H1 (cell line): ENCODE measurements around the gene GMEB1. TPM values are rescaled to one million over a fixed set of nuclear protein-coding genes. Genes with fewer than 3 reads are reported as not detected.

Experiments
- CTCF ChIA-PET: fragments of 300-600 bp; sonication (Branson Sonifier 250); formaldehyde crosslinking; loops from one replicate; lab custom pipeline; 2021; ENCODE audit not compliant: partially characterized antibody; lab: Charles Lee
- POLR2A ChIA-PET: fragments of 300-600 bp; sonication (Branson Sonifier 250); formaldehyde crosslinking; loops from one replicate; lab custom pipeline; 2021; ENCODE audit warnings: inconsistent platforms; ENCODE audit not compliant: partially characterized antibody; lab: Charles Lee
- DNase-seq, 2 experiments: peaks; one replicate each; pipeline versions ENCODE4 v3.0.0 to v3.0.0-alpha.2; 2010 to 2022; ENCODE audit warnings: low spot score in 2 of 2, low read depth in 1 of 2, mixed read lengths in 1 of 2
- FAIRE-seq: peaks from 2 replicates; lab custom pipeline; 2011; peaks lifted over from hg19 to GRCh38; lab: Jason Lieb, UNC
- H2AFZ ChIP-seq: 2 replicates; pipeline ENCODE4 v1.8.1; 2012; ENCODE audit warnings: low read length, inconsistent platforms
- H2AK5ac ChIP-seq: 2 replicates; pipeline ENCODE4 v1.6.1; 2013; ENCODE audit warnings: low read depth, low read length
- H2BK120ac ChIP-seq: replicated peaks from 2 replicates; pipeline ENCODE3; 2013; ENCODE audit warnings: low read depth, low read length, inconsistent platforms
- H2BK12ac ChIP-seq: 2 replicates; pipeline ENCODE4 v1.6.1; 2013; ENCODE audit warnings: low read depth, low read length
- H2BK15ac ChIP-seq: 2 replicates; pipeline ENCODE4 v1.6.1; 2013; ENCODE audit warnings: low read length
- H2BK20ac ChIP-seq: 2 replicates; pipeline ENCODE4 v1.6.1; 2013; ENCODE audit warnings: low read length
- H2BK5ac ChIP-seq: 2 replicates; pipeline ENCODE4 v1.6.1; 2013; ENCODE audit warnings: low read depth, low read length
- H3K14ac ChIP-seq: 2 replicates; pipeline ENCODE4 v1.6.1; 2013; ENCODE audit warnings: inconsistent platforms; ENCODE audit not compliant: insufficient read length
- H3K18ac ChIP-seq: 2 replicates; pipeline ENCODE4 v1.6.1; 2013; ENCODE audit warnings: low read length; ENCODE audit errors: extremely low read depth
- H3K23ac ChIP-seq: 2 replicates; pipeline ENCODE4 v1.6.1; 2013; ENCODE audit warnings: inconsistent platforms; ENCODE audit not compliant: insufficient read length
- H3K23me2 ChIP-seq: 2 replicates; pipeline ENCODE4 v1.6.1; 2013; ENCODE audit warnings: low read depth, low read length
- H3K27ac ChIP-seq: 2 replicates; pipeline ENCODE4 v1.6.1; 2011; ENCODE audit warnings: low read depth, low read length, inconsistent platforms
- H3K27me3 ChIP-seq, 4 experiments: replicated peaks in 1 of 4; 1 replicate in 1 of 4; 2 replicates in 3 of 4; pipeline versions ENCODE4 v1.6.1 to v1.8.1; 2011 to 2013; ENCODE audit warnings: low read length in 3 of 4, mild to moderate bottlenecking in 3 of 4, inconsistent platforms in 2 of 4, mixed read lengths in 2 of 4, moderate library complexity in 1 of 4; ENCODE audit not compliant: control insufficient read depth in 3 of 4, insufficient read depth in 3 of 4; ENCODE audit errors: extremely low read depth in 1 of 4
- H3K36me3 ChIP-seq, 4 experiments: 2 replicates each; pipeline versions ENCODE4 v1.6.1 to v1.8.1; 2011 to 2013; ENCODE audit warnings: mild to moderate bottlenecking in 4 of 4, low read length in 3 of 4, moderate library complexity in 2 of 4, control low read depth in 1 of 4, inconsistent platforms in 1 of 4; ENCODE audit not compliant: insufficient read depth in 4 of 4, control insufficient read depth in 2 of 4
- H3K4ac ChIP-seq: replicated peaks from 2 replicates; pipeline ENCODE3; 2013; ENCODE audit warnings: low read length, low read depth, mixed read lengths, inconsistent platforms; ENCODE audit not compliant: insufficient read length
- H3K4me1 ChIP-seq, 4 experiments: replicated peaks in 1 of 4; 1 replicate in 1 of 4; 2 replicates in 3 of 4; pipeline versions ENCODE4 v1.6.1 to v1.8.1; 2011 to 2013; ENCODE audit warnings: low read length in 3 of 4, inconsistent platforms in 2 of 4, mixed read lengths in 1 of 4; ENCODE audit not compliant: insufficient read depth in 4 of 4, control insufficient read depth in 3 of 4
- H3K4me2 ChIP-seq, 2 experiments: 2 replicates each; pipeline versions ENCODE4 v1.6.1 to v1.8.1; 2011 to 2013; ENCODE audit warnings: low read depth in 2 of 2, low read length in 2 of 2, control low read depth in 1 of 2, inconsistent platforms in 1 of 2, mild to moderate bottlenecking in 1 of 2; ENCODE audit not compliant: insufficient read depth in 1 of 2
- H3K4me3 ChIP-seq, 4 experiments: fragments of 200-600, 300-600 bp in 1 of 4; sonication (generic), shearing (Covaris generic), sonication (Bioruptor Twin) in 1 of 4; 2 replicates each; pipeline versions ENCODE4 v1.5.1 to v1.8.1; 2011 to 2016; ENCODE audit warnings: low read length in 4 of 4, low read depth in 3 of 4, control low read depth in 2 of 4, inconsistent platforms in 2 of 4, mild to moderate bottlenecking in 2 of 4, mixed read lengths in 1 of 4, moderate library complexity in 1 of 4; ENCODE audit not compliant: insufficient read depth in 2 of 4; ENCODE audit errors: extremely low read depth in 1 of 4
- H3K56ac ChIP-seq: replicated peaks from 2 replicates; pipeline ENCODE3; 2013; ENCODE audit warnings: low read depth, mild to moderate bottlenecking, mixed read lengths, low read length, inconsistent platforms; ENCODE audit not compliant: insufficient read length
- H3K79me1 ChIP-seq: 2 replicates; pipeline ENCODE4 v1.6.1; 2013; ENCODE audit warnings: low read depth, low read length, control low read depth
- H3K79me2 ChIP-seq, 2 experiments: 2 replicates each; pipeline versions ENCODE4 v1.6.1 to v1.8.1; 2012 to 2013; ENCODE audit warnings: low read length in 2 of 2, mild to moderate bottlenecking in 2 of 2, inconsistent platforms in 1 of 2; ENCODE audit not compliant: insufficient read depth in 2 of 2, control insufficient read depth in 1 of 2
- H3K9ac ChIP-seq, 4 experiments: replicated peaks in 1 of 4; 1 replicate in 1 of 4; 2 replicates in 3 of 4; pipeline versions ENCODE4 v1.6.1 to v1.8.1; 2011 to 2013; ENCODE audit warnings: low read depth in 3 of 4, low read length in 3 of 4, control low read depth in 2 of 4, mild to moderate bottlenecking in 2 of 4, moderate library complexity in 2 of 4, inconsistent platforms in 1 of 4; ENCODE audit errors: extremely low read depth in 1 of 4
- H3K9me3 ChIP-seq, 2 experiments: 2 replicates each; pipeline versions ENCODE4 v1.6.1 to v1.8.1; 2012 to 2013; ENCODE audit warnings: mild to moderate bottlenecking in 2 of 2, moderate library complexity in 2 of 2, control low read depth in 1 of 2, inconsistent platforms in 1 of 2, low read depth in 1 of 2, low read length in 1 of 2, mixed read lengths in 1 of 2; ENCODE audit not compliant: insufficient read depth in 2 of 2
- H4K20me1 ChIP-seq, 2 experiments: replicated peaks in 1 of 2; 2 replicates each; pipeline versions ENCODE3 to v1.8.1; 2011 to 2013; ENCODE audit warnings: inconsistent platforms in 2 of 2, low read length in 2 of 2, mild to moderate bottlenecking in 1 of 2; ENCODE audit not compliant: insufficient read depth in 2 of 2, control insufficient read depth in 1 of 2
- H4K5ac ChIP-seq: 2 replicates; pipeline ENCODE4 v1.6.1; 2013; ENCODE audit warnings: low read length, low read depth, mixed read lengths, inconsistent platforms; ENCODE audit not compliant: insufficient read length
- H4K8ac ChIP-seq: 2 replicates; pipeline ENCODE4 v1.8.0; 2013; ENCODE audit warnings: mild to moderate bottlenecking, moderate library complexity, low read length, inconsistent platforms; ENCODE audit not compliant: insufficient read depth; ENCODE audit errors: extremely low read depth
- H4K91ac ChIP-seq: replicated peaks from 2 replicates; pipeline ENCODE3; 2013; ENCODE audit warnings: low read length, mixed read lengths, inconsistent platforms; ENCODE audit not compliant: insufficient read length
- CEBPB ChIP-seq: IDR thresholded peaks from 2 replicates; pipeline ENCODE4 v1.6.1; 2012; ENCODE audit warnings: low read depth, low read length
- GTF2F1 ChIP-seq: IDR thresholded peaks from 2 replicates; pipeline ENCODE4 v1.6.1; 2012; ENCODE audit warnings: low read depth, low read length, improper control_type of control experiment, borderline replicate concordance
- HDAC2 ChIP-seq, 2 experiments: fragments of 300-600 bp in 1 of 2; sonication (generic) in 1 of 2; IDR thresholded peaks; 2 replicates each; pipeline ENCODE4 v1.6.1; 2011 to 2012; ENCODE audit warnings: low read depth in 2 of 2, low read length in 2 of 2, mild to moderate bottlenecking in 2 of 2, moderate library complexity in 2 of 2, borderline replicate concordance in 1 of 2, inconsistent platforms in 1 of 2
- KDM1A ChIP-seq: fragments of 200-600, 300-600 bp; sonication (generic); IDR thresholded peaks from 2 replicates; pipeline ENCODE4 v1.7.1; 2016; ENCODE audit warnings: mild to moderate bottlenecking, low read length, borderline replicate concordance
- POLR2A ChIP-seq, 2 experiments: IDR thresholded peaks; 1 replicate in 1 of 2; 2 replicates in 1 of 2; pipeline ENCODE4 v1.6.1; 2011; ENCODE audit warnings: low read depth in 2 of 2, low read length in 2 of 2, mild to moderate bottlenecking in 2 of 2; ENCODE audit errors: control extremely low read depth in 1 of 2
- RBBP5 ChIP-seq: IDR thresholded peaks from 2 replicates; pipeline ENCODE4 v1.7.1; 2012; ENCODE audit warnings: low read depth, mild to moderate bottlenecking, inconsistent platforms, low read length, moderate library complexity, borderline replicate concordance
- RFX5 ChIP-seq: IDR thresholded peaks from 2 replicates; pipeline ENCODE4 v1.6.1; 2011; ENCODE audit warnings: low read depth, low read length, improper control_type of control experiment, borderline replicate concordance
- SAP30 ChIP-seq: fragments of 300-600 bp; sonication (generic); IDR thresholded peaks from 2 replicates; pipeline ENCODE4 v1.7.1; 2012; ENCODE audit warnings: low read length, moderate library complexity, mild to moderate bottlenecking, inconsistent platforms; ENCODE audit not compliant: insufficient read depth, insufficient replicate concordance
- WGBS, 2 experiments: shearing (Covaris generic) in 1 of 2; methylation state at CpG; one replicate each; pipeline versions ENCODE4 v1.1.6 to v1.1.7; 2013 to 2015; ENCODE audit warnings: low lambda C conversion rate in 2 of 2, mixed read lengths in 2 of 2, inconsistent platforms in 1 of 2, low coverage in 1 of 2, missing lambda C conversion rate in 1 of 2; ENCODE audit not compliant: insufficient replicate concordance in 2 of 2, insufficient coverage in 1 of 2, insufficient read length in 1 of 2; ENCODE audit errors: extremely low coverage in 1 of 2, missing lambda C conversion rate in 1 of 2; 5-methylcytosine and 5-hydroxymethylcytosine counted together
- polyA plus RNA-seq, 7 experiments: library from polyadenylated mRNA; depleted of rRNA in 3 of 7; stranded (reverse) in 5 of 7; unstranded in 2 of 7; fragments of >200 nt in 5 of 7; fragments of 200-250 nt in 2 of 7; gene quantifications; 1 replicate in 5 of 7; 2 replicates in 1 of 7; 4 replicates in 1 of 7; pipeline versions ENCODE4 v1.2.1 to v1.2.3, GENCODE V29; 2011 to 2013; ENCODE audit warnings: missing spikeins in 2 of 7, mixed read lengths in 2 of 7
- total RNA-seq: library from RNA; stranded (reverse); fragmentation: NEBNext Ultra II Directional; extraction: Animal tissue kit (Norgen Biotek cat#: 25700); gene quantifications from 2 replicates; pipeline ENCODE4 v1.2.1, GENCODE V29; 2021
- TF ChIP-seq, protein P1 (sequence below), 3 experiments: IDR thresholded peaks; 1 replicate in 2 of 3; 2 replicates in 1 of 3; pipeline versions ENCODE4 v1.5.1 to v1.6.1; 2011; ENCODE audit warnings: low read length in 3 of 3, mild to moderate bottlenecking in 3 of 3, inconsistent platforms in 2 of 3, low read depth in 1 of 3, moderate library complexity in 1 of 3; ENCODE audit not compliant: insufficient read depth in 1 of 3; ENCODE audit errors: control extremely low read depth in 1 of 3

Gene GMEB1
- total and polyA plus RNA-seq, 2 of the 8 experiments (the other 6 are each of a cell fraction or from before 2014, with no cell fraction given) = 13.3 to 26.2 TPM

DNA sequence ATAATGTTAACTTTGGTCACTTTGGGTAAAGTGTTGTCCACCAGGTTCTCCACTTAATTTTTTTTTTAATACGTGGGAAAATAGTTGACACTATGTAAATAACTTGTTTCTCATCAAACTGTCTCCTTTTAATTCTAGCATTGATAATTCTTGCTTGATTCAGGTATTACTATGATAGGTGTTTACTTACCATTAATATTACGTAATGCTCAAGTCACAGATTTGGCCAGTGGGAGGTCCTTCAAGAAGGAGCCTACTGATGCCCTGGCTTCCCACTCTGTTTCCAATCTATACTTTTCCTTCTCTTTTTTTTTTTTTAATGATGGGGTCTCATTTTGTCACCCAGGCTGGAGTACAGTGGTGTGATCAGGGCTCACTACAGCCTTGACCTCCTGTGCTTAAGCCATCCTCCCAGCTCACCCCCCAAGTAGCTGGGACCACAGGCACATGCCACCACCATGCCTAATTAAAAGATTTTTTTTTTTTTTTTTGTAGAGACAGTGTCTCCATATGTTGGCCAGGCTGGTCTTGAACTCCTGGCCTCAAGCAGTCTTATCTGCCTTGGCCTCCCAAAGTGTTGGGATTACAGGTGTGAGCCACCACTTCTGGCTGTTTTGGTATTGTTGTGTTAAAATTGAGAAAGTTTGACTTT is 98.1 kb downstream of the GMEB1 start:
- H2BK20ac ChIP-seq = no peak overlapping the region
- H3K4me2 ChIP-seq = no peak overlapping the region
- no peak overlapping the region for H3K27ac ChIP-seq
- no peak for DNase-seq
- peaks cover 13 to 69% of the 10 kb centered on the region in 2 experiments for H3K79me2 ChIP-seq
- no peak overlapping the region for H2BK5ac ChIP-seq
- H3K4me3 ChIP-seq = no peak overlapping the region
- no peaks in the 10 kb centered on the region for H3K27me3 ChIP-seq
- H3K18ac ChIP-seq = no peak overlapping the region
- no peak for FAIRE-seq
- H4K20me1 ChIP-seq = peaks cover 14 to 17% of the 10 kb centered on the region in 2 experiments
- H2BK120ac ChIP-seq = no peak overlapping the region
- peaks cover 3 to 44% (median 13%) of the 10 kb centered on the region in 4 experiments; a peak in 7 of 8 replicates for H3K36me3 ChIP-seq
- H3K9ac ChIP-seq = no peak overlapping the region
- no peak overlapping the region for H4K91ac ChIP-seq
- no peak overlapping the region for H3K4ac ChIP-seq
- H2AK5ac ChIP-seq = no peak overlapping the region
- H4K8ac ChIP-seq = no peak overlapping the region
- no peaks in the 10 kb centered on the region; the same call in 1 of the 2 replicates for H3K23me2 ChIP-seq
- no peak overlapping the region for H2BK12ac ChIP-seq
- no peak overlapping the region for H3K23ac ChIP-seq
- no peak overlapping the region for H4K5ac ChIP-seq
- H3K9me3 ChIP-seq = no peaks in the 10 kb centered on the region
- no peak overlapping the region for H3K56ac ChIP-seq
- no peak overlapping the region for H3K14ac ChIP-seq
- H2BK15ac ChIP-seq = no peak overlapping the region
- ChIA-PET CTCF (no interaction called here), POLR2A (interaction anchor here (3.3 to 18.9 kb wide), 3 partner anchors 8 to 25 kb away, joined by 21 to 369 read pairs (median 28); partner anchors contain the start of gene YTHDF2)
- H2AFZ ChIP-seq = no peak overlapping the region
- 93% methylated on average over 2 of the region's 2 CpGs; no CpG with 5 or more reads in 1 of the 2 experiments for WGBS, 2 experiments
- no peaks in the 10 kb centered on the region for H3K4me1 ChIP-seq
- H3K79me1 ChIP-seq = no peaks in the 10 kb centered on the region; the same call in 1 of the 2 replicates
- TF ChIP-seq, protein P1, sequence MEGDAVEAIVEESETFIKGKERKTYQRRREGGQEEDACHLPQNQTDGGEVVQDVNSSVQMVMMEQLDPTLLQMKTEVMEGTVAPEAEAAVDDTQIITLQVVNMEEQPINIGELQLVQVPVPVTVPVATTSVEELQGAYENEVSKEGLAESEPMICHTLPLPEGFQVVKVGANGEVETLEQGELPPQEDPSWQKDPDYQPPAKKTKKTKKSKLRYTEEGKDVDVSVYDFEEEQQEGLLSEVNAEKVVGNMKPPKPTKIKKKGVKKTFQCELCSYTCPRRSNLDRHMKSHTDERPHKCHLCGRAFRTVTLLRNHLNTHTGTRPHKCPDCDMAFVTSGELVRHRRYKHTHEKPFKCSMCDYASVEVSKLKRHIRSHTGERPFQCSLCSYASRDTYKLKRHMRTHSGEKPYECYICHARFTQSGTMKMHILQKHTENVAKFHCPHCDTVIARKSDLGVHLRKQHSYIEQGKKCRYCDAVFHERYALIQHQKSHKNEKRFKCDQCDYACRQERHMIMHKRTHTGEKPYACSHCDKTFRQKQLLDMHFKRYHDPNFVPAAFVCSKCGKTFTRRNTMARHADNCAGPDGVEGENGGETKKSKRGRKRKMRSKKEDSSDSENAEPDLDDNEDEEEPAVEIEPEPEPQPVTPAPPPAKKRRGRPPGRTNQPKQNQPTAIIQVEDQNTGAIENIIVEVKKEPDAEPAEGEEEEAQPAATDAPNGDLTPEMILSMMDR (IDR thresholded peaks at IDR 0.05; ENCODE audit: control extremely low read depth in 1 of 3, insufficient read depth in 1 of 3, low read depth in 1 of 3, low read length in 3 of 3) = no peak
- TF ChIP-seq CEBPB (no peak), POLR2A (IDR thresholded peaks at IDR 0.05; ENCODE audit: control extremely low read depth in 1 of 2, low read depth in 2 of 2, low read length in 2 of 2) (no peak), RFX5 (no peak), RBBP5 (no peak), HDAC2 (IDR thresholded peaks at IDR 0.05; ENCODE audit: borderline replicate concordance in 1 of 2, low read depth in 2 of 2, low read length in 2 of 2) (no peak), GTF2F1 (no peak), KDM1A (no peak), SAP30 (no peak)
